Bronchial epithelial cell (primary cell): ENCODE measurements around the gene TEX55. TPM values are rescaled to one million over a fixed set of nuclear protein-coding genes. Genes with fewer than 3 reads are reported as not detected.

ENCODE experiments used
- DNase-seq: peaks from one replicate; pipeline ENCODE4 v3.0.0-alpha.2; 2010; ENCODE audit warnings: low read depth
- FAIRE-seq: peaks from 2 replicates; lab custom pipeline; 2011; peaks lifted over from hg19 to GRCh38; lab: Jason Lieb, UNC
- H3K27me3 ChIP-seq: 2 replicates; pipeline ENCODE4 v1.5.1; 2011; ENCODE audit warnings: low read length; ENCODE audit not compliant: control insufficient read depth, insufficient read depth
- H3K36me3 ChIP-seq: 2 replicates; pipeline ENCODE4 v1.5.1; 2011; ENCODE audit warnings: low read length; ENCODE audit not compliant: control insufficient read depth, insufficient read depth
- H3K4me3 ChIP-seq: 2 replicates; pipeline ENCODE4 v1.5.1; 2011; ENCODE audit warnings: mild to moderate bottlenecking, low read depth, low read length, control low read depth
- total RNA-seq: library from RNA; depleted of rRNA; stranded (reverse); fragments of >200 nt; gene quantifications from 2 replicates; pipeline ENCODE4 v1.2.1, GENCODE V29; 2014
- TF ChIP-seq, protein P1 (sequence below): IDR thresholded peaks from 2 replicates; pipeline ENCODE4 v1.5.1; 2011; ENCODE audit warnings: mild to moderate bottlenecking, moderate library complexity, low read length, control low read depth, inconsistent platforms; ENCODE audit not compliant: insufficient read depth, severe bottlenecking

The TEX55 gene
- total RNA-seq, 1 donor from 2014 or later = not detected

DNA sequence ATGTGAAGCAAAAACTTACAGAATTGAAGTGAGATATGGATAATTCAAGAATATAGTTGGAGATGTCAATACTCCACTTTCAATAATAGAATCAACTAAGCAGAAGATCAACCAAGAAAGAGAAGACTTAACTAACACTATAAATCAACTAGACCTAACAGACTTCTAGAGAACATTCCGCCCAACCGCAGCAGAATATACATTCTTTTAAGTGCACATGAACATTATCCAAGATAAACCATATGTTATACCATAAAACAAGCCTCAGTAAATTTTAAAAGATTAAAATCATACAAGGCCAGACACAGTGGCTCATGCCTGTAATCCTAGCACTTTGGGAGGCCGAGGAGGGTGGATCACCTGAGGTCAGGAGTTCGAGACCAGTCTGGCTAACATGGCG lies 5.5 kb upstream of the TEX55 start:
- Histone ChIP-seq H3K36me3 (no peaks in the 10 kb centered on the region), H3K4me3 (no peak overlapping the region), H3K27me3 (no peaks in the 10 kb centered on the region)
- FAIRE-seq = no peak
- TF ChIP-seq, protein P1, sequence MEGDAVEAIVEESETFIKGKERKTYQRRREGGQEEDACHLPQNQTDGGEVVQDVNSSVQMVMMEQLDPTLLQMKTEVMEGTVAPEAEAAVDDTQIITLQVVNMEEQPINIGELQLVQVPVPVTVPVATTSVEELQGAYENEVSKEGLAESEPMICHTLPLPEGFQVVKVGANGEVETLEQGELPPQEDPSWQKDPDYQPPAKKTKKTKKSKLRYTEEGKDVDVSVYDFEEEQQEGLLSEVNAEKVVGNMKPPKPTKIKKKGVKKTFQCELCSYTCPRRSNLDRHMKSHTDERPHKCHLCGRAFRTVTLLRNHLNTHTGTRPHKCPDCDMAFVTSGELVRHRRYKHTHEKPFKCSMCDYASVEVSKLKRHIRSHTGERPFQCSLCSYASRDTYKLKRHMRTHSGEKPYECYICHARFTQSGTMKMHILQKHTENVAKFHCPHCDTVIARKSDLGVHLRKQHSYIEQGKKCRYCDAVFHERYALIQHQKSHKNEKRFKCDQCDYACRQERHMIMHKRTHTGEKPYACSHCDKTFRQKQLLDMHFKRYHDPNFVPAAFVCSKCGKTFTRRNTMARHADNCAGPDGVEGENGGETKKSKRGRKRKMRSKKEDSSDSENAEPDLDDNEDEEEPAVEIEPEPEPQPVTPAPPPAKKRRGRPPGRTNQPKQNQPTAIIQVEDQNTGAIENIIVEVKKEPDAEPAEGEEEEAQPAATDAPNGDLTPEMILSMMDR = no peak
- DNase-seq = no peak

GRCh38 chr3:119145128-119145499 lies 851 bp upstream of the TEX55 start:
- DNase-seq = no peak
- TF ChIP-seq, protein P1 = no peak
- Histone ChIP-seq H3K36me3 (no peaks in the 10 kb centered on the region), H3K27me3 (no peaks in the 10 kb centered on the region), H3K4me3 (no peak overlapping the region)
- no peak for FAIRE-seq

GRCh38 chr3:119146578-119147375 lies 812 bp downstream of the TEX55 start:
- Histone ChIP-seq H3K27me3 (no peaks in the 10 kb centered on the region), H3K4me3 (no peak overlapping the region), H3K36me3 (no peaks in the 10 kb centered on the region)
- TF ChIP-seq, protein P1 = no peak
- DNase-seq = no peak
- peak; percentile 18 for FAIRE-seq

GRCh38 chr3:119147494-119147893 lies 1.5 kb downstream of the TEX55 start:
- Histone ChIP-seq H3K4me3 (no peak overlapping the region), H3K27me3 (no peaks in the 10 kb centered on the region), H3K36me3 (no peaks in the 10 kb centered on the region)
- TF ChIP-seq, protein P1 = no peak
- DNase-seq = no peak
- no peak for FAIRE-seq

DNA sequence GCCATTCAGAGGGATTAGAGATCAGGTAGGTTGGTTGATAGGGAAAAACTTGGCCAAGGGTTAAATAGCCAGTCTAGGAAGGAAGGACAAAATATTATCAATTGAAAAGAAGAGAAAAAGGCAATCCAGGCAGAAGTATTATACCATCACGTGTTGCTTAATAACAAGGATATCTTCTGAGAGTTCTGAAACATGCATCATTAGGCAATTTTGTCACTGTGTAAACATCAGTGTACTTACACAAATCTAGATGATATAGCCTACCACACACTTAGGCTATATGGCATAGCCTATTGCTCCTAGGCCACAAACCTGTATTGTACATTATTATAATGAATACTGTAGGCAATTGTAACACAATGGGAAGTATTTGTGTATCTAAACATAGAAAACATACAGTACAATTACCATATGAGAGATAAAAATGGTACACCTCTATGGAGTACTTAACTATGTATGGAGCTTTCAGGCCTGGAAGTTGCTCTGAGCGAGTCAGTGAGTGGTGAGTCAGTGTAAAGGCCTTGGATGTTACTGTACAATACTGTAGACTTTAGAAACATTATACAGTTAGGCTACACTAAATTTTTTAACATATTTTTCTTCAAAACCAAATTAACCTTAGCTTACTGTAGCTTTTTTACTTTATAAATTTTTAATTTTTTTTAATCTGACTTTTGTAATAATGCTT lies 2.7 kb downstream of the TEX55 start:
- H3K4me3 ChIP-seq = no peak overlapping the region
- peak; percentile 83 for DNase-seq
- H3K36me3 ChIP-seq = no peaks in the 10 kb centered on the region
- H3K27me3 ChIP-seq = no peaks in the 10 kb centered on the region
- FAIRE-seq = no peak
- TF ChIP-seq, protein P1 = no peak
